HG02884 (cell line): ENCODE data around the gene EPC1.

Experiments used
- ATAC-seq: cut with Tn5 transposase; IDR thresholded peaks from one replicate; pipeline ENCODE4 v1.9.1; 2021; ENCODE audit warnings: mild to moderate bottlenecking, moderate library complexity; ENCODE audit not compliant: unreplicated experiment

The EPC1 gene

DNA sequence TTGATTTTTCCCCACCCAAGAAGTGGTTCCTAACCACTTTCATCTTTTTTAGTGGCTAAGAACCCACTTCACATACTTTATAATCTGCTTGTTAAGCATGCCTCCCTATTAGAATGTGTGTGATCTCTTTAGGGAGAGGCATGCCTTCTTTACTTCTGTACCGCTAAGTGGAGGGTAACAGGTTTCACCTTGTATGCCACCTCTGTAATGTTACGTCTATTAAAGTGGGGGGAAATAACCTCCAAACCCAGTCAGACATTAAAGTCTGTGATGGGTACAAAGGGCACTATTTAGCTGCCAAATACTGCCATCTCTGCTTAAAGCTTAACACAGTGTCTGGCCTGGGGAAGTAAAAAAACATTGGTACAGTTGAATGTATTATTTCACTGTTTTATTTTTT lies 51.9 kb downstream of the EPC1 start:
- ATAC-seq: no peak

DNA sequence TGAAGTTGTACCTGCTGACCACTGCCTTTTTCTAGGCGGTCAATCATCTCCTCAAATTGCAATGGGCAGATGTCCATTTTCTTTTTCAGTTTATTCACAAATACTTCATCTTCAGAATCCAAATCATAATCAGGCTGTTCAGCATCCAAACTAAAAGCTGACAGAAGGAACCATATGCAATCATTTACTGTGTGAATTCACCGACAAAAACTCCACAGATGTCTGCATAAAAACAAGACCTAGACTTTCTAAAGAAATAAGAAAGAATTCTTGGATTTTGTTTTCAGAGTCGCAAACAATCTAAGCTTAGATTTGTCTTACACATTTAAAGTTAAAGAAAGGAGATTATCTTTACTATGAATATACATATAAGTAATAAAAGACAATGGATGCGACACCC lies 53.4 kb downstream of the EPC1 start:
- ATAC-seq: no peak

DNA sequence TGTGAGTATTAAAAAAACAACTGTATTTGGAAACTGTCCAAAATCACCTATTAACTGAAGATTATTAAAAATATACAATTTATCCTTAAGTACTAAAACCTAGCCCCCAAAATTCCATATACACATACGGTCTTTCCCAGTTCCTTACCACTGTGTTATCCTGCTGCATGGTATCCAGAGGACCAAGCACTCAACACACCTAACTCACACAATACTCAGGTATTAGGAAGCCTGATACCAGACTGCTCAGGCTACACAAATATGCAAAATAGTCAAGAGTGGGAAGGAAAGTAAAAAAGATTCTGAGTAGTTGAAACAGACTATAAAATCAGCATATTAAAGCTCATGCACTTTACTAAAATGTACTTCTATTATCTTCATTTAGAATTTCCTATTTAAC lies 67.2 kb downstream of the EPC1 start:
- no peak for ATAC-seq

DNA sequence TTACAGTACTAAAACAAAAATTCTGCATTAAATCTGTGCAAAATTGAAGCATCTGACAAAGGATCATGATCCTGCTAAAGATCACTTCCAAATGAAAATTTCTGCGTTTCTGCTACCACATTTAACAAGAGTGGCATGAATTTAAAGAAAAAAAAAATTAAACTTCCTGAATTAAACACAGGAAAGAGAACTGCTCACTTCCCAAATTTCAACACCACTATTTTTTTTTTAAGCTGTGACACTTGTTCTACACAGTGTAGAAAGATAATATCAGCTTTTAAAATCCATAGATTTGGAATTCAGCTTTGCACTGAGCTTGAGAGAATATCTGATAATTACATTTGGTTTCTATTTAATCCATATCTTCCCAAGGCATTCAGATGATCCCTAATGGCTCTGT lies 73.6 kb downstream of the EPC1 start:
- ATAC-seq: no peak

DNA sequence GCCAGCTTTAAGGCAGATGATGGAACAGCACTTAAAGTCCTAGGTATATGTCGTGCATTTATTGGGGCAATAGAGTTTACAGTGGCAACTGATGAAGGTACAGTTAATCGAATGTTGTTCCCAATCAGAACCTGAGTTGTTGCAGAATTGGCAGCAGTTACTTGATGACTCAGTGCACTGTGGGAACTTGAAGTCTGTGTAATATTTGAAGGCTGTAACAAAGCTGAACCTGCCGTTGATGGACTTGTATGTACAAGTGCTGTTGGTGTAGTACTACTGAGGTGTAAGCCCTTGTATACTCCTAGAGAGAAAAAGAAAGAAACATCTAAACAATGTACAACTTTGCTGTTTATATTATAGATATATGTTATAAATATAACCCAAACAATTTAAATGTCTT lies 75.3 kb downstream of the EPC1 start:
- no peak for ATAC-seq

DNA sequence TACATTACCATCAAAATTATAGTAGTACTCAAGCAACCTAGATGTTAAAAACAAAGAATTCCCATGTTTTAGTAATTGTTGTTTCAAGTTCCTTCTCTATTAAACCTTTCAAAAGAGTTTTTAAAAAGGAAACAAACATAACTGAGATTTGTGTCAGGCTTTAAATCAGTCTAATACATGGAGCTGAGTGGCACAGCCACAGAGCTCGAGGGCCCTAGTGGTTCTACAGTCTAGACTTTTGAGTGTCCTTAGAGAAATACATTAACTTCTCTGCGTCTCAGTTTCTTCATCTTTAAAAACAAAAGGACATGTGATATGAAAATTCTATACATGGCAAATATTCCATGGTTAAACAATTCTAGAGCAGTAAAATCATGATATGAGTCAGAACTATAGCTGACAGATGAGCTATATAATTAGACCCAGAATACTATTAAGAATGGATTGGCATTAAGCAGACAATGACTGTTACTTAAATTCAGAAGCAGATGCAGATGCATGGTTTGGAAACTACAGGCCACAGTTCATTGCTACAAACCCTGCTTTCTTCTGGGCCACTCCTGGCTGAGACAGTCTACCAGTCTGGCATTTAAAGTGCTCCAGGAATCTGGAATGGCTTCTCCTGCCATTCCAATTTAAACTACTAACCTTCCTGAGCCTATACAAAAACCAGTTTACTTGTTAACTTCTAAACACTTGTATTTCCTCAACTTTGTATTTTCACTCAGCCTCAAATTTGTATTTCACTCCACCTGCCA lies 77.4 kb downstream of the EPC1 start:
- no peak for ATAC-seq

DNA sequence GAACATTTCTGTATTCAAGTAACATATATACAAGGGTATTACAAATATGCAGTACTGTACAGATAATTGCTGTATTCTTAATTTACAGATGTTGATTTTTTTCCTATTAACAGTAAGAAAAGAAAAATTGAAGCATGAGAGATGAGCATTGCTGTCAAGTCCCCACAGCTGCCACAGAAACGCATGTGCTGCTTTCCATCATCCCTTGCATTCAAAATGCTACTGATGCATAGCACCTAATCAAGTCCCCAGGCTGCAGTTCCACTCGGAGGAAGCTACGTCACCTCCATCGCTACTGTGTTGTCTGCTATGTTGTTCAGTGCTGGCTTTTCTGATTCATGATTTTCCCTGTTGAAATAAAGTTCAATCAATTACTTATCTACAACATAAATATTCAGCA lies 78.2 kb downstream of the EPC1 start:
- ATAC-seq: no peak

DNA sequence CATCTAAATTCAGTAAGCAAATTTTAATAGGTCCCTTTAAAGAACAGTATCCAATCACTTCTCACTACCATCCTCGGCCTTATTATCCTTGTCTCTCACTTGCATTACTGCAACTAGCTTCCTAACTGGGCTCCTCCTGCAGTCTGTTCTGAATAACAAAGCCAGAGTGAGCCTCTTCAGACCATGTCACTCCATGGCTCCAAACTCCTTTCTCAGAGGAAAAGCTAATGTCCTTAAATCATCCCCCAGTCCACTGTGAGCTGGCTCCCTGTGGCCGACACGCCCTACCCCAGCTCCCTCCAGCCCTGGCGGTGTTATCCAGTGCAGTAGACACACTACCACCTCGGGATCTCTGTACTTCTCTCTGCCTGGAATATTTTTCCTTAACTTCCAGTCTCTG lies 80.0 kb downstream of the EPC1 start:
- ATAC-seq: no peak

DNA sequence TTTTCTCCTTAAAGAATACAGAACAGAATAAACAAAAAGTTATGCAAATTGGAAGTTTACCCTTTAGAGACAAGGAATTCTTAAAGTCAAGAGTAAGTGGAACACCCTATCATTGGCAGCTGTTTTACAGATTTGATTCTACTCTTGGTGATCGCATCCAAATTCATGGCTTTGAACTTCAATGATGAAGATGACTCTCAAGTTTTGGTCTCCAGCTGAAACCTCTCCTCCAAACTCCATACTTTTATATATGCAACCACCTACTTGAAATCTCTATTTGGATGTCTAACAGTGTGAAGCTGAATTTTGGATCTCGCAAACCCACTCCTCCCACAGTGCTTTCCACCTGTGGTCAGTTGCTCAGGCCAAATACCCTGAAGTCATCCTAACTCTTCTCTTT lies 80.4 kb downstream of the EPC1 start:
- no peak for ATAC-seq

DNA sequence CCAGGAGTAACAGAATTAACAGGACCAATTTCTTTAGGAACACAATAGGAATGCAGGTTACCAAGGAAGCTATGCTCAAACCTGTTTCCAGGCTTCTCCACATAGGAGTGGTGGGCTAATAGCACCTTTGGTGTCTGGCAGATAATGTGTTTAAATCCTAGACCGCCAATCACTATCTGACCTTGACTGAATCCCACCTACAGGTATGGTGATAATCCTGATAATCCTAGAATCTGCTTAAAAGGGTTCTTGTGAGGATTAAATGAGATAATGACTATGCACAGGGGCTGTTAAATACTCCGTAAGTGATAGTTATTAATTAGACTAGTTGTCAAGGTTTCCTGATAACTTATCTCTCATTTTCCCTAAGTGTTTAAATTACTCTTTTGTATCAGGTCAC lies 81.2 kb downstream of the EPC1 start:
- ATAC-seq: no peak

DNA sequence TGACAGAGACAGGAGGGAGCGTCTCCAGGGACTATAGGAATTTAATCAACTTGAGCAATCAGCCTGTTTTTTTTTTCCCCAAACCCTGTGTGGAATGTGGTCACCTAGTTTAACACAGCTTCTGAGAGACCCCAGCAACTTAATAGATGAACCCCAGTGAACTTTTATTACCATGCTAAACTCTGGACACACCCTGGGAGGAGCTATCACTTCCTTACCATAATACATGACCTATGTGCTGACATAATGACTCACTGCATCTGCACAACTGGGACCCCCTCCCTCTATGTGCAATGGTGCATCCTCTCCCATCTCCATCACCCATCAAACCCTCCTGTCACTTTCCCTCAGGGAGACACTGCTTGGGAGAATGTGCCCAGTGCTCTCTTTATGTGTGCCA lies 83.7 kb downstream of the EPC1 start:
- ATAC-seq: no peak

DNA sequence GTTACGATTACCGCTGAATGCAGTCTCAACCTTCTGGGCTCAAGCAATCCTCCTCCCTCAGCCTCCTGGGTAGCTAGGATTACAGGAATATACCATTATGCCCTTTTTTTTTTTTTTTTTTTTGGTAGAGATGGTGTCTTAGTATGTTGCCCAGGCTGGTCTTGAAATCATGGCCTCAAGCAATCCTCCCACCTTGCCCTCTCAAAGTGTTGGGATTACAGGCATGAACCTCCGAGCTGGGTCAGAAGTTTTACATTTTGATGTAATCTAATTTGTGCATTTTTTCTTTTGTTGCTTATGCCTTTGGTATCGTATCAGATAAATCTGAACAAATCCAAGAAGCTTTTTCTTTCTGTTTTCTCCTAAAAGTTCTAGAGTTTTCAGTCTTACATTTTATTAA lies 87.4 kb downstream of the EPC1 start:
- no peak for ATAC-seq

DNA sequence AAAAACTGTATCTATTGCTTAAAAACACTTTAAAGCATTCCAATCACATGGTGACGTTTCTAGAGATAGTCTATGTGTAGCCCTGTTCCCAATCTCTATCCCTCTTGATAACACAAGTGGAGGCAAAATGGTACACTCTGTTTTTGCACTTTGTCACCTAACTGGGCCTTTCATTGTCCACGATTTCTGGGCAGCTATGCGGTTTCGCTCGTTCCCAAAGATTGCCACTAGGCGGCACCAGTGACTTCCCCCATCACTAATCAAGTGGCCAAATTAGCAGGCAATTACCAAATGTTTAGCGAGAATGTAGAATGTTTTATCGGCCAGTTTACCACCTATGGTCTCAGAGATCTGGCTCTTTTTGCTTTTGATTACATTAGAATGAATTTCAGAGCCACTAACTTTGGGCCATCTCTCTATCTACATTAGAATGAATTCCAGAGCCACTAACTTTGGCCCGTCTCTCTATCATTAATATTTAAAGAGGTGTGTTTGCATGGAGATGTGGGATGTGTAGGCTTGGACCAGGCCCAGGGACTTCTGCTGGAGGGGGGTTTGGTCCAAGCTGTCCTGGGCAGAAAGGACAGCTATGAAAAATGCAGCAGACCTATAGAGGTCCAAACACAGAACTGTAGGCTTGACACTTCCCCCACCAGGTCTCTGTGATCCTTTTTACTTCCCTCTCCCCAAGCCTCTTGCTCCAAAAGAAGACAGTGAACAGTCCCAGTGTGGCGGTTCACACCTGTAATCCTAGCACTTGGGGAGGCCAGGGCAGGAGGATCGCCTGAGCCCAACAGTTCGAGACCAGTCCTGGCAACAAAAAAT lies 90.1 kb downstream of the EPC1 start:
- no peak for ATAC-seq

DNA sequence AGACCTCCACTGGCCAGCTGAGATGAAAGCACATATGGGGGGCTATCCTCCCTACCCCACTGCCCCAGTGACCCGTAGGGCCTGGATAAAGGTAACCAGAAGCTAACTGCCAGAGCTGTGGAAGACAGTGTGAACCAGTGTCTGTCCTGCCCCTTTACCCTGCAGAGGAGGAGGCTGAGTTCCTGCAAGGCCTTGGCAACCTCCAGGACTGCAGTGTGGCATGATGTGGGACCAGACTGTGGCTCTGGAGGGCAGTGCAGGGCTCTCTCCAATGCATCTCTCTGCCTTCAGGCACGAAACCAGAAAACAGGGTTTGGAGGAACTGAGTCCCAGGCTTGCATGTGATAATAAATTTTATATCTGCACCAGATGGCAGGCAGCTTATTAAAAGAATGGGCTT lies 93.1 kb downstream of the EPC1 start:
- no peak for ATAC-seq

DNA sequence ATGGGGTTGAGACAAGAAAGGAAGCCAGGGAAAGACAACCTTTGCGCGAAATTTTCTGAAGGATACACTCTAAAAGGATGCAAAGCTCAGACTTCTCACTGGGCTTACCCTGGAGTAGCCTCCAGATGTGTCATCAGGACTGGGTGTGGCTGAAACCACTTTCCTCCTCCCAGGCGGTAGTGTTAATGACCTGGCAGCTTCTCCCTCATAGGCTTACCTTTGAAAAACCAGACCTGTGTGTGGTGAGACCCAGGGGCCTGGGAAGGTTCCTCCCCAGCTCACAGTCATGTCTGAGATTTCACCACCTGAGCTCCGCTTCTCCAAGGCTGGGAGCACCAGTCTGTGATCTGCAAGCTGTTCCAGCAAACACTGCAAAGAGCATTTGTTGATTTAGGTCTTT lies 93.7 kb downstream of the EPC1 start:
- ATAC-seq: no peak

DNA sequence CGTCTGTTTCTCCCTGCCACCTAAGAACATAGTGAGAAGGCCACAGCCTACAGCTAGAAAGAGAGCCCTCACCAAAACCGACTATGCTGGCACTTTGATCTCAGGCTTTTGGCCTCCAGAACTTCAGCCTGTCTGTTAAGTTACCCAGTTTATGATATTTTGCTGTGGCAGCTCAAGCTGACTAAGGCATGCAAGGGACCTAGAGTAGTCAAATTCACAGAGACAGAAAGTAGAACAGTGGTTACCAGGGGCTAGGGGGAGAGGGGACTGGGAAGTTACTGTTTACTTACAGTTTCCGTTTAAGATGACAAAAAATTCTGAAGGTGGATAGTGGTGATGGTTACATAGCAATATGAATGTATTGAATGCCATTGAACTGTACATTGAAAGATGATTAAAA lies 96.5 kb downstream of the EPC1 start:
- ATAC-seq: peak; percentile 62

DNA sequence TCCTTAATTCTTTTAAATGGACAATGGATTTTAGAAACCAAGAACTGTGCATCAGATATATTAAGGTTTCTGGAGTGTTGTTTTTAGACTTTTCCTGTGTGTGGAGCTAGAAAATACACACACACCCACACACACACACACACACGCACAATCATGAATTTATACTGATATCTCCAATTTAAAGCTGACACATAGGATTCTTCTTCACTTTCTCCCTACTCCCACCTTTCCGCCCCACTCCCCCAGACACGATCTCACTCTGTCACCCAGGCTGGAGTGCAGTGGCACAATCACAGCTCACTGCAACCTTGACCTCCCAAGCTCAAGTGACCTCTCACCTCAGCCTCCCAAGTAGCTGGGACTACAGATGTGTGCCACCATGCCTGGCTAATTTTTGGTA lies 100.3 kb downstream of the EPC1 start:
- no peak for ATAC-seq

DNA sequence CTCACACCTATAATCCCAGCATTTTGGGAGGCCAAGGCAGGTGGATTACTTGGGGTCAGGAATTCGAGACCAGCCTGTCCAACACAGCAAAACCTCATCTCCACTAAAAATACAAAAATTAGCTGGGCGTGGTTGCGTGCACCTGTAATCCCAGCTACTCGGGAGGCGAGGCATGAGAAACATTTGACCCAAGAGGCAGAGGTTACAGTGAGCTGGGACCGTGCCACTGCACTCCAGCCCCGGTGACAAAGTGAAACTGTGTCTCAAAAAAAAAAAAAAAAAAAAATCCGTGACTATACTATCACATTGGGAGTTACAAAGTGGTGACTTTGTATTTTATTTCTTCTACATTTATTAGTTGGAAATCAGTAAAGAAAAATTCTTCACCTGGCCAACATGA lies 101.2 kb downstream of the EPC1 start:
- no peak for ATAC-seq

DNA sequence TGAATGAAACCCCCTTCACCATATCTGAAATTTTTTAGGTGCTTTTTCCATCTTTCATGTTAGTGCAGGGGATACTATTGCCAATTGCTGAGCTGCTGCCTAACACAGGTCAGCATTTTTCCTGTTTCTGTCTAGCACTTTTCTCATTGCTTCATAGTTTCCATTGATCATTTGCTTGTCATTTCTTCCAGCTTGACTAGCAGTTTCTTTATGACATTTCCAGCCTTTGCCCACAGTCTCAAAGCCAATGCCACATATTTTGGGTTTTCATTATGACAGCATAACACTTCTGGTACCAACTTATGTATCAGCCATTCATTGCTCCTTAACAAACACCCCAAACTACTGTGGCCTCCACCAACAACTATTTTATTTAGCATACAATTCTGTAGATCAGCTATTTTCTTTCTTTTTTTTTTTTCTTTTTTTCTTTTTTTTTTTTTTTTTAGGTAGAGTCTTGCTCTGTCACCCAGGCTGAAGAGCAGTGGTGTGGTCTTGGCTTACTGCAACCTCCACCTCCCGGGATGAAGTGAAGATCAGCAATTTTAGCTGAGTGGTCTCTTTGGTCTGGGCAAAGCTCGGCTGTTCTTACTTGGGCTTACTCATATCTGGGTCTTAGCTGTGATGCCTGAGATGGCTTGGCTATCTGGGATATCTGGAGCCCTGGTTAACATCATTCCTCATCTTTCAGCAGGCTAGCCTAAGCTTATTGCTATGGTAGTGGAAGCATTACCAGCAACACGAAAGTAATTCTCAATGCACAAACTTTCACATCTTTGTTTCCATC lies 102.3 kb downstream of the EPC1 start:
- peak; percentile 52 for ATAC-seq

DNA sequence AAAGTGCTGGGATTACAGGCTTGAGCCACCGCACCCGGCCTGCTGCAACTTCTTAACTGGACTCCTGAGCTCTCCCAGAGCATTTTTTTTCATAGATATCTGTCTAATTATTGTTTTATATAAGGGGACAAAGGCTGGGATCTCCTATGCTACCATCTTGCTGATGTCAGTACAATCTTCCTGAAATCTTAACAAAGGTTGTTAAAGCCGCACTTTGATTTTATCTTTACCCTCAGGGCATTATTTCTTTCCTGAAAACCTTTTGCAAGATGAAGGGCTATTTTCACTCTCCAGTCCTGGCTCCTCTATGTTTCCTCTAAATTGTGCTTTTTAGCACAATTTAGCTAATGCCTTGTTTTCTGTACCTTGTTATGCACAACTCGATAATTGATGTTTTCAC lies 102.9 kb downstream of the EPC1 start:
- ATAC-seq: no peak

DNA sequence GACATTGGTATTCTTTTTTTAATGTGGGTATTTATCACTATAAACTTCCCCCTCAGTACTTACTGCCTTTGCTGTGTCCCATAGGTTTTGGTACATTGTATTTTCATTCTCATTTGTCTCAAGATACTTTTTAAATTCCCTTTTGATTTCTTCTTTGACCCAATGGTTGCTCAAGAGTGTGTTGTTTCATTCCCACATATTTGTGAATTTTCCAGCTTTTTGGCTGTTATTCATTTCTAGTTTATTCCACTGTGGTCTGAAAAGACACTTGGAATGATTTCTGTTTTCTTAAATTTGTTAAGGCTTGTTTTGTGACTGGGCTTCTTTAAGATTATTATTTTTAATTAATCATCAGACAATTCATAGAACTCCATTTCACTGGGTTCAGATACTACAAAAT lies 105.0 kb downstream of the EPC1 start:
- no peak for ATAC-seq

DNA sequence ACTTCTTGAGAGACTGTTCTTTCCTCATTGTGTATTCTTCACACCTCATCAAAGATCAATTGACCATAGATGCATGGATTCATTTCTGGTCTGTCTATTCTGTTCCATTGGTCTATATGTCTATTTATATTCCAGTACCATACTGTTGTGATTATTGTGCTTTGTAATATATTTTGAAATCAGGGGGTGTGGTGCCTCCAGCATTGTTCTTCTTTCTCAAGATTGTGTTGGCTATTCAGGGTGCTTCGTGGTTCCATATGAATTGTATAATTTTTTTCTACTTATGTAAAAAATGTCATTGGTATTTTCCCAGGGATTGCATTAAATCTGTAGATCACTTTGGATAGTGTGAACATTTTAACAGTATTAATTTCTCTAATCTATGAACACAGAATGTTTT lies 106.5 kb downstream of the EPC1 start:
- no peak for ATAC-seq
